Neural progenitor cell (in vitro differentiated cells): ENCODE data around the gene NUDT4B. TPM values are rescaled to one million over a fixed set of nuclear protein-coding genes. Genes with fewer than 3 reads are reported as not detected.
"Not testable (repeated sequence)": the region's sequence is repeated elsewhere in the genome, so short reads cannot be mapped to it uniquely, and the experiment has no call there.

Source experiments
- DNase-seq: peaks from one replicate; pipeline ENCODE4 v3.0.0-alpha.2; 2016; ENCODE audit warnings: low spot score
- H2AFZ ChIP-seq: fragments of 200-600 bp; sonication (generic); replicated peaks from 2 replicates; pipeline ENCODE4 v1.6.1; 2016; ENCODE audit warnings: antibody characterized with exemption
- H3F3A ChIP-seq: fragments of 200-600 bp; sonication (generic); 2 replicates; pipeline ENCODE4 v1.6.1; 2016; ENCODE audit warnings: antibody characterized with exemption, low read depth
- H3K27ac ChIP-seq: fragments of 200-600 bp; sonication (generic); 2 replicates; pipeline ENCODE4 v1.5.1; 2016; ENCODE audit warnings: mild to moderate bottlenecking
- H3K27me3 ChIP-seq: fragments of 200-600 bp; sonication (generic); 2 replicates; pipeline ENCODE4 v1.6.1; 2016; ENCODE audit warnings: mild to moderate bottlenecking, moderate library complexity
- H3K36me3 ChIP-seq: fragments of 200-600 bp; sonication (generic); 2 replicates; pipeline ENCODE4 v1.5.1; 2016
- H3K4me1 ChIP-seq: fragments of 200-600 bp; sonication (generic); 2 replicates; pipeline ENCODE4 v1.6.1; 2016; ENCODE audit warnings: mixed run types
- H3K4me2 ChIP-seq: fragments of 200-600 bp; sonication (generic); 2 replicates; pipeline ENCODE4 v1.6.1; 2016
- H3K4me3 ChIP-seq: fragments of 200-600 bp; sonication (generic); 2 replicates; pipeline ENCODE4 v1.5.1; 2016
- H3K79me2 ChIP-seq: fragments of 200-600 bp; sonication (generic); 2 replicates; pipeline ENCODE4 v1.6.1; 2016; ENCODE audit warnings: low read depth
- H3K9ac ChIP-seq: fragments of 200-600 bp; sonication (generic); 2 replicates; pipeline ENCODE4 v1.6.1; 2016
- H3K9me3 ChIP-seq: fragments of 200-600 bp; sonication (generic); 2 replicates; pipeline ENCODE4 v1.5.1; 2016; ENCODE audit warnings: low read depth
- H4K20me1 ChIP-seq: fragments of 200-600 bp; sonication (generic); 2 replicates; pipeline ENCODE4 v1.6.1; 2016; ENCODE audit warnings: low read depth
- H3K27ac Mint-ChIP-seq: 3 replicates; pipeline ENCODE4 v1.8.0; 2021; ENCODE audit warnings: mixed read lengths
- H3K27me3 Mint-ChIP-seq: 2 replicates; pipeline ENCODE4 v1.8.0; 2022; ENCODE audit warnings: low read depth, mild to moderate bottlenecking, inconsistent platforms, moderate library complexity, mixed read lengths; ENCODE audit not compliant: insufficient read depth
- H3K36me3 Mint-ChIP-seq: 3 replicates; pipeline ENCODE4 v1.8.0; 2021; ENCODE audit warnings: mixed read lengths
- H3K4me1 Mint-ChIP-seq: 3 replicates; pipeline ENCODE4 v1.8.0; 2021; ENCODE audit warnings: mixed read lengths
- H3K4me3 Mint-ChIP-seq: 3 replicates; pipeline ENCODE4 v1.8.0; 2021; ENCODE audit warnings: mild to moderate bottlenecking, moderate library complexity, mixed read lengths
- H3K9me3 Mint-ChIP-seq: 3 replicates; pipeline ENCODE4 v1.8.0; 2020; ENCODE audit warnings: mixed read lengths
- total RNA-seq: library from RNA; depleted of rRNA; stranded (reverse); fragments of >200 nt; gene quantifications from 2 replicates; pipeline ENCODE4 v1.2.3, GENCODE V29; 2015; ENCODE audit warnings: low replicate concordance

NUDT4B gene
- total RNA-seq, 1 donor from 2014 or later, result 10.9 TPM

DNA sequence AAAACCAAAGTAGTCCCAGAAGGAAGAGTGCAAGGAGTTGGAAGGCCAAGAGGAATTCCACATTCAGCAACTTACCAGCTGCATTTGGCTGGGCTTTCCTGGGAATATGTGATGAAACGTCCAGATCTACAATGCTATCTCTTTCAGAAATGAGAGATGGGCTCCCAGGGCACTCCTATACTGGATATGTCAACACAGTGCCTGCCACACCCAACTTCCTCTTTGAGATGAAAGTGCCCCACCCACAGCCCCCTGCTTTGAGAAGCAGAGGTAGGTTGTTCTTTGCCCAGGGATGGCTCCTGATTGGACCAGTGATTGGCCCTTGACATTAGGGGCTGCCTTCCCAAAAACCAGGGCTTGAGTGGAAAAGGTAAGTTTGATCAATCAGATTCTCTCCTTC is 36.2 kb upstream of the NUDT4B start:
- not testable (repeated sequence) for H3K4me3 ChIP-seq, H3K4me1 Mint-ChIP-seq, H3K27ac ChIP-seq, H3K4me3 Mint-ChIP-seq, H3K27me3 Mint-ChIP-seq, H3K27ac Mint-ChIP-seq, H4K20me1 ChIP-seq, H2AFZ ChIP-seq, H3K36me3 Mint-ChIP-seq, H3K9me3 Mint-ChIP-seq, DNase-seq, H3K27me3 ChIP-seq, H3K9ac ChIP-seq, H3K36me3 ChIP-seq, H3K9me3 ChIP-seq, H3K4me1 ChIP-seq, H3F3A ChIP-seq, H3K79me2 ChIP-seq, H3K4me2 ChIP-seq

DNA sequence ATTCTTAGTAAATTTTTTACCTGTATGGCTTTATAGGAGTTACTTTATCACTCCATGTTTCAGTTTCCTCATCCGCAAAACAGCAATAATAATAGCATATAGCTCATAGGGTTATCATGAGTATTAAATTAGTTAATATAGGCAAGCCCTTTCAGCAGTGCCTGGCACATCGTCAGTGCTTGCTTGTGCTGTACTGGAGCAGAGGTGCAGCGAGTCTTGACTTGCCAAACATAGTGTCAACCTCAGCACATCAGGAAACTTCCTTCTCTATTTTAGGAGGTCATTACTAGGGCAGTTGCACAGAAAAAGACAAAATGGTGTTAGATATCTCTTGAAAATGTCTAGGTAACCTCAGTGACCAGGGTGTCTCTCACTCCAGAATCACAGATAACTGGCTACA is 33.1 kb upstream of the NUDT4B start:
- H3K27ac ChIP-seq, H3K79me2 ChIP-seq, DNase-seq, H3K27me3 ChIP-seq, H3K36me3 ChIP-seq, H3K4me2 ChIP-seq, H3K4me1 ChIP-seq, H3K36me3 Mint-ChIP-seq, H3K27ac Mint-ChIP-seq, H3K9me3 Mint-ChIP-seq, H3K4me1 Mint-ChIP-seq, H4K20me1 ChIP-seq, H3K9me3 ChIP-seq, H3K9ac ChIP-seq, H3K4me3 ChIP-seq, H2AFZ ChIP-seq, H3K27me3 Mint-ChIP-seq, H3K4me3 Mint-ChIP-seq, H3F3A ChIP-seq: not testable (repeated sequence)

DNA sequence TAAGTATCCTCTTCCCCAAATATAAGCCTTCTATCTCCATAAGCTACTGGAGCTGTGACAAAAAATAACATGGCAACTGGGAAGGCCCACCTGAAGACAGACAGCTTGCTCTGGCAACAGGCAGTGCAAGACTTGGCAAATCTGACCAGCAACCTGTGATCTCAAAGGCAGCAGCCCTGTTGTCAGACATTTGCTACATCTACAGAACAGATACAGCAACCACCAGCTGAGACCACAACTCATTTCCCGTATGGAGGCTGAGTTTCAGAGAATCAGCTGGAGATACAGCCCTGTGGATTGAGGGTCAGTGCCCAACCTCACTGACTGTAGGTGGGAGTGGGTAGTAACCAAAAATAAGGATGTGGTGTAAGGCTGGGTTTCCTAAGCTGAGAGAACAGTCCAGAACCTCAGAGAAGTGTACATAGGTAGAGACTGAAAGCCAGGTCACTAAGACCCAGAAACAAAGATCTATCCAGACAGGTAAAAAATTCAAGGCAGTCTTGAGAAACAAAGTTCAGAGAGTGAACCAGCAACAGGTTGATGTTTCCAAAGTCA is 31.5 kb upstream of the NUDT4B start:
- H3K36me3 Mint-ChIP-seq, H4K20me1 ChIP-seq, H3F3A ChIP-seq, H3K79me2 ChIP-seq, H3K27me3 Mint-ChIP-seq, H3K4me1 ChIP-seq, H3K4me3 ChIP-seq, H3K4me2 ChIP-seq, H3K36me3 ChIP-seq, DNase-seq, H3K27ac Mint-ChIP-seq, H3K4me3 Mint-ChIP-seq, H3K4me1 Mint-ChIP-seq, H3K9me3 ChIP-seq, H3K27me3 ChIP-seq, H2AFZ ChIP-seq, H3K9me3 Mint-ChIP-seq, H3K27ac ChIP-seq, H3K9ac ChIP-seq: not testable (repeated sequence)

DNA sequence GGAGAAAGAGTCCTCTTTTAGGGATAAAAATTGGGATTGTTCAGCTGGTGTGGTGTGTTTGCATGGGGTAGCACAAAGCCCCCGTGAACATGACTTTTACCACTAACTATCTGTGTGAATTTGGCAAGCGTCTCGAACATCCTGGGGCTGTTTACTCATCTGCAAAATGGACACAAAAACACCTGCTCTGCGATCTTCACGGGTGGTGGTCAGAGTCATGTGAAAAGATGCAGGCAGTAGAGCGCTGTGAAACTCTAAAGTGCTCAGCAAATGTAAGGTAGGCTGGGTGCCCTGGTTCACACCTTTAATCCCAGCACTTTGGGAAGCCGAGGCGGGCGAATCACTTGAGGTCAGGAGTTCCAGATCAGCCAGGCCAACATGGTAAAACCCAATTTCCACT is 27.7 kb upstream of the NUDT4B start:
- H2AFZ ChIP-seq, DNase-seq, H3F3A ChIP-seq, H3K4me3 Mint-ChIP-seq, H3K79me2 ChIP-seq, H3K4me2 ChIP-seq, H3K9ac ChIP-seq, H3K27me3 ChIP-seq, H3K27ac ChIP-seq, H3K4me3 ChIP-seq, H4K20me1 ChIP-seq, H3K4me1 Mint-ChIP-seq, H3K4me1 ChIP-seq, H3K9me3 ChIP-seq, H3K9me3 Mint-ChIP-seq, H3K36me3 ChIP-seq, H3K27ac Mint-ChIP-seq, H3K27me3 Mint-ChIP-seq, H3K36me3 Mint-ChIP-seq: not testable (repeated sequence)

DNA sequence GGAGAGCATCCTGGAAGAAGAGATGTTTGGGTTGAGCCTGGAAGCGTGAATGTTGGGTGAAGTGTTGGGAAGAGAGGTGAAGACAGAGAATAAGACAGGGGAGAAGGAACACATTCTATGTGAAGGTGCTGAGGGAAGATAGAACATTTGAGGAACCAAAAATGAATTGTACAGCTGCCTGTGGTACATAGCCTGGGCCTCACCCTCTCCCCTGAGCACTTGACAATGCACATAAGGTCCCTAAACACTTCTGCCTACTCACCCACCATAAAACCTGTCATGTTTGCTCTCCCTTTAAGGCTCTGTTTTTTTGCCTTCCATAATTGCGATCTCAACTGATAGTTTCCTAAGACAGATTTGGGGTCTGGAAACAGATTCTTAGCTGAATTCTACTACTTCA is 25.8 kb upstream of the NUDT4B start:
- not testable (repeated sequence) for H3K4me1 ChIP-seq, H3K9me3 Mint-ChIP-seq, H3K27ac Mint-ChIP-seq, H3K27ac ChIP-seq, H3K79me2 ChIP-seq, H3K9ac ChIP-seq, H3K36me3 Mint-ChIP-seq, H2AFZ ChIP-seq, DNase-seq, H3K36me3 ChIP-seq, H4K20me1 ChIP-seq, H3K4me2 ChIP-seq, H3F3A ChIP-seq, H3K4me3 ChIP-seq, H3K27me3 Mint-ChIP-seq, H3K4me1 Mint-ChIP-seq, H3K9me3 ChIP-seq, H3K27me3 ChIP-seq, H3K4me3 Mint-ChIP-seq

DNA sequence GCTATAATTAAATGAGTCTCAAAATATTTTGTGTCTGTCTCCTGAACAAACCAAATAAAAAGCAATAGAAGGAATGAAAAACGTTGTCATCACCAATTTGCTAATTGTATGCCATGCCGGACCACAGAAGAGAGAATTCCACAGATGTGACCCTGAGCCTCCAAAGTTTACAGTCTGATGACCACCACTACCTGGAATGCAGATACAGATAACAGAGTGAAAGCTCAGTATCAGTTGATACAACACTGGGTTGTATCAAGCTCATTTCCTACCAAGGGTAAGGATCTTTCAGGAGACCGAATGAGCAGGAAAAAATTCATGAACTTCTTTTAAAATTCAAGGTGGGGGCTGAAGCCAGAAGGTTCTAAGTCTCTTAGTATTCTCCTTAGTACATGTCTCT is 25.1 kb upstream of the NUDT4B start:
- not testable (repeated sequence) for H3K4me1 Mint-ChIP-seq, H3K9me3 Mint-ChIP-seq, H3K36me3 Mint-ChIP-seq, H2AFZ ChIP-seq, H3K27me3 ChIP-seq, H4K20me1 ChIP-seq, H3K4me3 ChIP-seq, H3K27ac Mint-ChIP-seq, H3K79me2 ChIP-seq, H3K36me3 ChIP-seq, H3K4me1 ChIP-seq, H3K27me3 Mint-ChIP-seq, H3K9ac ChIP-seq, DNase-seq, H3K4me3 Mint-ChIP-seq, H3K9me3 ChIP-seq, H3K27ac ChIP-seq, H3F3A ChIP-seq, H3K4me2 ChIP-seq

DNA sequence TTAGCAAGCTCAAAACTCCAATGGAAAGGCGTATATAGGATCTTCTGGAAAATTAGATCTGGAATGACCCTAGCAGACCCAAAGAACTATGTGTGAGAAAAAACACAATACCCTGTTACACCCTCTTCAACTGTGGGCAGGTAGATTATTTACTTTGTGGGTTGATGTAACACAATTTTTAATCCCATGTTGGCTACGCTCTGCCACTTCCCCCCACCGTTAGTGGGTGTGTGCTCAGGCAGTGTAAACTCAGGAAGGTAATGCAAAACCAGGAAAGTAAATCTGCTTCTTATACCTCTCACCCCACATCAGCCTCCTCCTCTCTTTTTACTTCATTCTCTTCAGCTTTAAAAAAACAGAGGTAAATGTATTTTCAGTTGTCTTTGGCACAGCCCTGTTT is 23.7 kb upstream of the NUDT4B start:
- H3K79me2 ChIP-seq, H3K4me1 ChIP-seq, H3F3A ChIP-seq, H4K20me1 ChIP-seq, H3K4me2 ChIP-seq, H2AFZ ChIP-seq, H3K4me1 Mint-ChIP-seq, H3K27ac ChIP-seq, H3K4me3 Mint-ChIP-seq, H3K9me3 ChIP-seq, H3K27me3 Mint-ChIP-seq, H3K36me3 ChIP-seq, H3K9me3 Mint-ChIP-seq, H3K27me3 ChIP-seq, H3K4me3 ChIP-seq, DNase-seq, H3K27ac Mint-ChIP-seq, H3K36me3 Mint-ChIP-seq, H3K9ac ChIP-seq: not testable (repeated sequence)

DNA sequence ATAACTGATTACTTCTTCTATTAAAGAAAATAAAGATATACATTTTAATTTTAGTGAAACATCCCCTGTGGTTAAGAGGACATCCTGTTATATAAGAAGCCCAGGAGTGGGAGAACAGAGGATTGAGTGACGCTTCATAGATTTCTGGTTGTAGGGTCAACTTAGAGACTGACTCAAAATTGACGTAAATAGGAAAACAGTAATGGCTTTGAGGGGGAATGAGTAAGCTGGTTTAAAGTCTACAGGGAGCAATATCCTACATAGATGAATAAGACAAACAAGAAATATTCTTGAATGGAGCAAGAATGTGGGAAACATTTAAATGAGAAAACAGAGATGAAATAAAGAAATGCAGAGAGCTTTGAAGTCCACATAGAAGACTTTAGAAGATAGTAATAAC is 20.7 kb upstream of the NUDT4B start:
- H4K20me1 ChIP-seq, H3K4me1 ChIP-seq, H3K27ac Mint-ChIP-seq, H3K27ac ChIP-seq, H3K27me3 ChIP-seq, H3K9me3 ChIP-seq, H3K36me3 Mint-ChIP-seq, H3F3A ChIP-seq, H3K4me3 Mint-ChIP-seq, H3K4me1 Mint-ChIP-seq, H3K9me3 Mint-ChIP-seq, H3K4me3 ChIP-seq, H3K79me2 ChIP-seq, H3K36me3 ChIP-seq, H2AFZ ChIP-seq, H3K27me3 Mint-ChIP-seq, DNase-seq, H3K4me2 ChIP-seq, H3K9ac ChIP-seq: not testable (repeated sequence)

DNA sequence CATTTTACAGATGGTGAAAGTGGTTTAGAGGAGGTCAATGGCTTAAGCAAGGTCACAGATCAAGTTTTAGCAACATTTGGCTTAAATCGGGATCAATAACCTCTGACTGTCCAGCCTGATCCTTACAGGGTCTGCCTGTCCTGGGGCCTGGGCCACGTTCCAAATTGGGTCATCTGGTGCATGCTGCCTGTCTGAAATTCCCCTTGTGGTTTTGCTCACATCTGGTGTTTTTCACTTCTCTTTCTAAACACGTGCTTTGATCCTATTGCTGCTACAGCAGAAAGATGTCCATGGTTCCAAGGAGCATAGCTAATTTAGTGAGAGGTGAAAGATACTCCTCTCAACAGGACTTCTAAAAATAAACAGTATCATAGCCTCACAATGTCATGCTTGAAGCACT is 19.4 kb upstream of the NUDT4B start:
- H4K20me1 ChIP-seq, H3K4me1 ChIP-seq, H3K27me3 ChIP-seq, H3K79me2 ChIP-seq, H3K4me3 ChIP-seq, H3K4me2 ChIP-seq, H3K9me3 Mint-ChIP-seq, H3F3A ChIP-seq, H3K9me3 ChIP-seq, H3K27ac ChIP-seq, DNase-seq, H3K4me1 Mint-ChIP-seq, H3K36me3 Mint-ChIP-seq, H3K4me3 Mint-ChIP-seq, H3K27me3 Mint-ChIP-seq, H2AFZ ChIP-seq, H3K9ac ChIP-seq, H3K36me3 ChIP-seq, H3K27ac Mint-ChIP-seq: not testable (repeated sequence)
